Thyroid gland (tissue), 4 donors: Measurements from ENCODE around the gene SSTR5.

ENCODE experiments used
- CTCF ChIP-seq, 6 experiments: fragments of 200-600 bp in 3 of 6; fragments of 450-650 bp in 3 of 6; sonication (generic) in 3 of 6; IDR thresholded peaks; one replicate each; pipeline ENCODE4 v1.5.1; 2016 to 2019; ENCODE audit warnings: antibody characterized with exemption in 6 of 6, mild to moderate bottlenecking in 2 of 6, inconsistent platforms in 1 of 6, moderate library complexity in 1 of 6
- POLR2A ChIP-seq, 2 donors: fragments of 450-650 bp; IDR thresholded peaks; one replicate each; pipeline ENCODE4 v1.6.1; 2017; ENCODE audit warnings: antibody characterized with exemption in 2 of 2, mild to moderate bottlenecking in 2 of 2, moderate library complexity in 1 of 2

GRCh38 chr16:1113889-1114526 is 41.5 kb downstream of the SSTR5 start:
- no peak for TF ChIP-seq CTCF (IDR thresholded peaks at IDR 0.05)
- no peak for TF ChIP-seq POLR2A (IDR thresholded peaks at IDR 0.05)
